K562 (cell line): ENCODE measurements around the gene WDR35. TPM values are rescaled to one million over a fixed set of nuclear protein-coding genes. Genes with fewer than 3 reads are reported as not detected.

ENCODE experiments used
- ATAC-seq: fragments of 200-7000 bp; cut with Tn5 transposase; 3 replicates; pipeline ENCODE4 v1.9.1; 2020; ENCODE audit warnings: moderate library complexity
- BruUV-seq: library from RNA; stranded (reverse); fragments of 400-500 nt; replicated peaks from 2 replicates; lab custom pipeline; 2021; lab: Mats Ljungman, UMichigan
- CTCF ChIA-PET: fragments of 300-600 bp; formaldehyde crosslinking; extraction: SDS; loops from one replicate; lab custom pipeline; 2021; ENCODE audit warnings: low intra/inter-chr PET ratio; lab: Yijun Ruan, JAX
- POLR2A ChIA-PET: fragments of 300-600, 350-650 bp; sonication (Branson Sonifier 250); formaldehyde crosslinking; extraction: SDS; loops from one replicate; lab custom pipeline; 2021; ENCODE audit warnings: antibody characterized with exemption, inconsistent platforms; lab: Yijun Ruan, JAX
- DNase-seq, 4 experiments: peaks; one replicate each; pipeline versions ENCODE4 v3.0.0 to v3.0.0-alpha.2; 2011 to 2018; ENCODE audit warnings: low spot score in 3 of 4, mixed read lengths in 3 of 4; ENCODE audit errors: extremely low read depth in 1 of 4
- FAIRE-seq: peaks from 2 replicates; lab custom pipeline; 2011; peaks lifted over from hg19 to GRCh38; lab: Jason Lieb, UNC
- H2AFZ ChIP-seq: 2 replicates; pipeline ENCODE4 v1.6.0; 2011; ENCODE audit warnings: low read depth, low read length, control low read depth, inconsistent platforms
- H3K27ac ChIP-seq: fragments of 200-600 bp; 3 replicates; pipeline ENCODE4 v1.8.0; 2011; ENCODE audit warnings: low read depth, mild to moderate bottlenecking, control low read depth, inconsistent platforms, low read length, moderate library complexity, mixed read lengths; ENCODE audit errors: extremely low read depth
- H3K27me3 ChIP-seq, 2 experiments: fragments of 300-600 bp in 1 of 2; 2 replicates in 1 of 2; 3 replicates in 1 of 2; pipeline versions ENCODE4 v1.6.0 to v1.8.0; 2011; ENCODE audit warnings: inconsistent platforms in 2 of 2, low read length in 2 of 2, mild to moderate bottlenecking in 1 of 2, mixed read lengths in 1 of 2, moderate library complexity in 1 of 2; ENCODE audit not compliant: control insufficient read depth in 2 of 2, insufficient read depth in 2 of 2
- H3K36me3 ChIP-seq: fragments of 300-600 bp; 3 replicates; pipeline ENCODE4 v1.8.0; 2011; ENCODE audit warnings: mild to moderate bottlenecking, low read length, inconsistent platforms; ENCODE audit not compliant: control insufficient read depth, insufficient read depth
- H3K4me1 ChIP-seq, 2 experiments: fragments of 200-600 bp in 1 of 2; replicated peaks in 1 of 2; 2 replicates in 1 of 2; 3 replicates in 1 of 2; pipeline versions ENCODE4 v1.5.1 to v1.8.0; 2011; ENCODE audit warnings: inconsistent platforms in 2 of 2, low read length in 2 of 2, mild to moderate bottlenecking in 1 of 2, mixed read lengths in 1 of 2, moderate library complexity in 1 of 2; ENCODE audit not compliant: control insufficient read depth in 2 of 2, insufficient read depth in 2 of 2
- H3K4me2 ChIP-seq: 2 replicates; pipeline ENCODE4 v1.6.1; 2011; ENCODE audit warnings: low read length, control low read depth, inconsistent platforms, mixed read lengths; ENCODE audit not compliant: insufficient read depth
- H3K4me3 ChIP-seq: fragments of 200-600 bp; sonication (generic), shearing (Covaris generic); 2 replicates; pipeline ENCODE4 v1.5.1; 2016; ENCODE audit warnings: control low read depth, inconsistent platforms
- H3K79me2 ChIP-seq: fragments of 200-600 bp; 3 replicates; pipeline ENCODE4 v1.8.0; 2011; ENCODE audit warnings: low read length, inconsistent platforms; ENCODE audit not compliant: control insufficient read depth, insufficient read depth
- H3K9ac ChIP-seq, 2 experiments: 2 replicates each; pipeline versions ENCODE4 v1.6.0 to v1.6.1; 2011; ENCODE audit warnings: low read depth in 2 of 2, low read length in 2 of 2, control low read depth in 1 of 2, inconsistent platforms in 1 of 2, mild to moderate bottlenecking in 1 of 2, mixed read lengths in 1 of 2; ENCODE audit not compliant: insufficient read depth in 1 of 2
- H3K9me1 ChIP-seq: one replicate; pipeline ENCODE4 v1.6.0; 2011; ENCODE audit warnings: inconsistent platforms, mild to moderate bottlenecking, low read length, moderate library complexity; ENCODE audit not compliant: control insufficient read depth, insufficient read depth
- H3K9me3 ChIP-seq: replicated peaks from 2 replicates; pipeline ENCODE4 v1.5.1; 2011; ENCODE audit warnings: low read depth, low read length, inconsistent platforms; ENCODE audit not compliant: control insufficient read depth, insufficient read depth
- H4K20me1 ChIP-seq: replicated peaks from 2 replicates; pipeline ENCODE4 v1.6.1; 2011; ENCODE audit warnings: low read length, inconsistent platforms, mixed read lengths; ENCODE audit not compliant: control insufficient read depth, insufficient read depth
- L3MBTL2 ChIP-seq: fragments of 450-650 bp; IDR thresholded peaks from 2 replicates; pipeline ENCODE4 v1.6.1; 2016; ENCODE audit warnings: mild to moderate bottlenecking, moderate library complexity
- MCM2 ChIP-seq: fragments of 450-650 bp; IDR thresholded peaks from 2 replicates; pipeline ENCODE4 v1.6.1; 2017; ENCODE audit warnings: low read depth, mild to moderate bottlenecking
- NFRKB ChIP-seq: fragments of 450-650 bp; IDR thresholded peaks from 2 replicates; pipeline ENCODE4 v1.6.1; 2016; ENCODE audit warnings: low read depth
- NR1H2 ChIP-seq: sonication (generic); formaldehyde crosslinking; IDR thresholded peaks from 2 replicates; pipeline ENCODE4 v1.4.0; 2020; ENCODE audit warnings: mild to moderate bottlenecking, missing genetic modification reagents
- PHTF2 ChIP-seq: fragments of 250-450 bp; sonication (Bioruptor Pico); IDR thresholded peaks from 2 replicates; pipeline ENCODE4 v1.5.0; 2021; ENCODE audit warnings: mild to moderate bottlenecking
- SMC3 ChIP-seq: conservative IDR thresholded peaks from 2 replicates; pipeline ENCODE4 v1.6.1; 2011; ENCODE audit warnings: low read depth, low read length, improper control_type of control experiment; ENCODE audit not compliant: insufficient read depth
- WGBS: fragments of 100-300 bp; shearing (Covaris generic); methylation state at CpG from one replicate; pipeline ENCODE4 v1.1.6; 2016; ENCODE audit warnings: low coverage, mixed read lengths; ENCODE audit not compliant: insufficient coverage; ENCODE audit errors: missing lambda C conversion rate; 5-methylcytosine and 5-hydroxymethylcytosine counted together
- in situ Hi-C: fragments of 300-500 bp; cut with MboI; formaldehyde crosslinking; loops from 4 replicates; pipeline ENCODE4 v1.15.0; 2018; ENCODE audit warnings: inconsistent platforms, mixed read lengths
- intact Hi-C: fragments of 100-400 bp; cut with micrococcal nuclease; formaldehyde crosslinking; loops from 2 replicates; pipeline ENCODE4 v1.14.2; 2022
- polyA plus RNA-seq, 8 experiments: library from polyadenylated mRNA; depleted of rRNA in 4 of 8; stranded (reverse) in 5 of 8; unstranded in 3 of 8; fragments of >200 nt; fragmentation: Nextera tagmentation in 2 of 8; fragmentation: Illumina TruSeq in 1 of 8; extraction: Ambion mirVana in 2 of 8; extraction: Trizol in 1 of 8; gene quantifications; 2 replicates each; pipeline versions ENCODE4 v1.2.1 to v1.2.3, GENCODE V29; 2011 to 2014; ENCODE audit warnings: inconsistent platforms in 1 of 8, missing spikeins in 1 of 8
- total RNA-seq, 7 experiments: library from RNA; depleted of rRNA in 6 of 7; stranded (reverse); fragments of >200 nt in 6 of 7; fragmentation: Illumina TruSeq in 2 of 7; extraction: Trizol in 2 of 7; gene quantifications; 2 replicates each; pipeline versions ENCODE4 v1.2.1 to v1.2.3, GENCODE V29; 2011 to 2021; ENCODE audit warnings: low replicate concordance in 1 of 7
- TF ChIP-seq, protein P1 (sequence below): fragments of 250-450 bp; sonication (Bioruptor Pico); IDR thresholded peaks from 2 replicates; pipeline ENCODE4 v1.4.0; 2020; ENCODE audit warnings: borderline replicate concordance

WDR35 gene
- total and polyA plus RNA-seq, 9 of the 15 experiments (the other 6 are each of a cell fraction or from before 2014, with no cell fraction given) = 3.3 to 13.1 (median 8.0) TPM

DNA sequence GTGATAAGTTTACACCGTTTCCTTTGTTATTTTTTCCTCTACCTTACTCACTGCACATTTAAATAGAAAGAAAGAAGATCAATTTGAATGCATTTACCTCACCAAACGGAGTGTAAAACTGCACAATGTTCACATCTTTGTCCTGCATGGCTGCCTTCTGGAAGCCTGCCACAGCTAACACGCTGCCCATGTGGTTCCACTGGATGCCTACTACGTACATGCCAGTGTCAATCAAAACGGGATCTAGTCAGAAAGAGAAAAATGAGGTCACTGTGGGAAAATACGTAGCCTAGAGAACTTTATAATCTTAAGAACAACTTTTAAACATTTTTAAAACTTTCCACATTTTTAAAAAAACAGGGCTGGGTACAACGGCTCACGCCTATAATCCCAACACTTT lies 16.4 kb downstream of the WDR35 start (continued):
- TF ChIP-seq, protein P1, sequence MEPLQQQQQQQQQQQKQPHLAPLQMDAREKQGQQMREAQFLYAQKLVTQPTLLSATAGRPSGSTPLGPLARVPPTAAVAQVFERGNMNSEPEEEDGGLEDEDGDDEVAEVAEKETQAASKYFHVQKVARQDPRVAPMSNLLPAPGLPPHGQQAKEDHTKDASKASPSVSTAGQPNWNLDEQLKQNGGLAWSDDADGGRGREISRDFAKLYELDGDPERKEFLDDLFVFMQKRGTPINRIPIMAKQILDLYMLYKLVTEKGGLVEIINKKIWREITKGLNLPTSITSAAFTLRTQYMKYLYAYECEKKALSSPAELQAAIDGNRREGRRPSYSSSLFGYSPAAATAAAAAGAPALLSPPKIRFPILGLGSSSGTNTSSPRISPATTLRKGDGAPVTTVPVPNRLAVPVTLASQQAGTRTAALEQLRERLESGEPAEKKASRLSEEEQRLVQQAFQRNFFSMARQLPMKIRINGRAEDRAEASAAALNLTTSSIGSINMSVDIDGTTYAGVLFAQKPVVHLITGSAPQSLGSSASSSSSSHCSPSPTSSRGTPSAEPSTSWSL (CRISPR knock-in tag) = no peak
- no peak for TF ChIP-seq L3MBTL2
- TF ChIP-seq PHTF2 = no peak

DNA sequence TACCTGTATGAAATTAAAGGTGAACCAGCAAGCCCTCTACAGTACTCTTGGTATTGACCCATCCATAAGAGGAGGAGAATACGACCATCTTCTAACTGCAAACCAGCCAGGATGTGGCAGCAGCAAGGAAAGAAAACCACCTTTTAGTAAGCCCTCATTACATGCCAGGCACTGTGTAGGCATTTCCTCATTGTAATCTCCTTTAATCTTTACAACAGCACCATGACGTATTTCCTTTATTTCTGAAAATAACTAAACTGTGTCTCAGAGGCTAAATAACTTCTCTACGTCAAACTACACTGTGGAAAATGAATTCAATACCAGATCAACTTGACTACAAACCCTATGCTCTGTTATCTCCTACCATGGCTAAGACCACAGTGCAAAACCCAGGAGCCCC lies 18.2 kb downstream of the WDR35 start:
- FAIRE-seq = no peak
- H3K4me2 ChIP-seq = no peak overlapping the region
- H3K27ac ChIP-seq = no peak overlapping the region
- 37% methylated on average over 3 of the region's 3 CpGs for WGBS
- no TSS peak for BruUV-seq
- no peaks in the 10 kb centered on the region for H3K27me3 ChIP-seq
- intact Hi-C loops = no loop called here
- no peak overlapping the region for H3K9ac ChIP-seq
- in situ Hi-C loops = no loop called here
- no peaks in the 10 kb centered on the region for H3K9me3 ChIP-seq
- no peak overlapping the region for H2AFZ ChIP-seq
- H3K9me1 ChIP-seq = no peaks in the 10 kb centered on the region
- H3K4me3 ChIP-seq = no peak overlapping the region
- ATAC-seq = no peak
- H3K4me1 ChIP-seq = no peaks in the 10 kb centered on the region
- TF ChIP-seq NFRKB = no peak
- no peak for TF ChIP-seq SMC3
- TF ChIP-seq MCM2 = no peak
- TF ChIP-seq NR1H2 (CRISPR knock-in tag) = no peak
- peaks cover 18% of the 10 kb centered on the region; the same call in 1 of the 3 replicates for H3K36me3 ChIP-seq
- CTCF ChIA-PET = interaction anchor here (0.5 kb wide), 1 partner anchor 270 kb away, joined by 3 read pairs; no protein-coding TSS in a partner anchor
- POLR2A ChIA-PET = no interaction called here
- H3K79me2 ChIP-seq = no peaks in the 10 kb centered on the region
- H4K20me1 ChIP-seq = no peaks in the 10 kb centered on the region
- DNase-seq = no peak
